GM21737 (cell line): ENCODE data around the gene HEATR9.

ENCODE experiments used
- ATAC-seq: cut with Tn5 transposase; IDR thresholded peaks from one replicate; pipeline ENCODE4 v1.9.1; 2021; ENCODE audit warnings: mild to moderate bottlenecking, moderate library complexity; ENCODE audit not compliant: unreplicated experiment

Gene HEATR9

DNA sequence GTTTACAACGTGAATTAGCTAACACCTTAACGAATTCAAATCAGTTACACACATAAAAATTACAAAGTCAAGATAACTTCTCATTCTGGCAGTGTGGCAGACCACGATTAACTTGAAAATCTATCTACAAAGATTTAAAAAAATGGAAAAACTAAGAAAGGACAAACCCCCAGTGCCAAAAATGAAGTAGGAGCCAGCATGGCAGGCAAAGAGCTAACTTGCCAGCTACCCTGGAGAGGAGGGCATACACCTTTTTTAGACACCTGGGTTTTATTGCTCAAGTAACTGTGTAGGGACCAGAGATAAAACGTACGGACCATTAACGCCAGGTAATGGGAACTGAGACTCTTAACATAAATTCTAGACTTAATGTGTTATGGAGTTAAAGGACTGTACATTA, 56.9 kb downstream of the HEATR9 start:
- no peak for ATAC-seq

DNA sequence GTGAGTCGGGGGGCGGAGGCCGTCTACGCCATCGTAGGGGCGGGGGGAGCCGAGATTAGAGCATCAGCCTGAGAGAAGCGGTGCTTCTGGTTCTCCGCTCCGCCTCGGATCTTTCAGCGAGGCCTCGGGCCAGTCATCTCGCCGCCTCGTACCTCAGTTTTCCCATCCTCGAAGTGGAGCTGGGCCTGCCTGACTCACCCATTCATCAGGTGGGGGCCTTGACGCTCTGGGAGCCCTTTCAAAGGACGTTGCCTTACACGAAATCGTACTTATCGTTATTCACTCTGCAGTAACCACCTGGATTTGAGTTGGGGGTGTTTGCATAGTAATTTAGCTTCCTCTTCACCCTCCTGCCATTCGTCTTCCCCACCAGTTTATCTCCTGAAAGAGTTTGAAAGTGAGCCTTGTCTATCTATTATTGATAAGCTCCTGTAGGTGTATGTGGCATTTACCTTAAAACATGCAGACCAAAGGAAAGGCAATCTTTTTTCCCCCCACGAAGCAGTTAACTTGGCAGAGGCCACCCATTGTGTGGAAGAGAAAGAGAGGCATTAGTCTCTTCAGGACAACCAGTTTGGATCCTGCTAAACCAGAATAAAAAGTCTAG, 58.7 kb downstream of the HEATR9 start:
- ATAC-seq, result no peak

DNA sequence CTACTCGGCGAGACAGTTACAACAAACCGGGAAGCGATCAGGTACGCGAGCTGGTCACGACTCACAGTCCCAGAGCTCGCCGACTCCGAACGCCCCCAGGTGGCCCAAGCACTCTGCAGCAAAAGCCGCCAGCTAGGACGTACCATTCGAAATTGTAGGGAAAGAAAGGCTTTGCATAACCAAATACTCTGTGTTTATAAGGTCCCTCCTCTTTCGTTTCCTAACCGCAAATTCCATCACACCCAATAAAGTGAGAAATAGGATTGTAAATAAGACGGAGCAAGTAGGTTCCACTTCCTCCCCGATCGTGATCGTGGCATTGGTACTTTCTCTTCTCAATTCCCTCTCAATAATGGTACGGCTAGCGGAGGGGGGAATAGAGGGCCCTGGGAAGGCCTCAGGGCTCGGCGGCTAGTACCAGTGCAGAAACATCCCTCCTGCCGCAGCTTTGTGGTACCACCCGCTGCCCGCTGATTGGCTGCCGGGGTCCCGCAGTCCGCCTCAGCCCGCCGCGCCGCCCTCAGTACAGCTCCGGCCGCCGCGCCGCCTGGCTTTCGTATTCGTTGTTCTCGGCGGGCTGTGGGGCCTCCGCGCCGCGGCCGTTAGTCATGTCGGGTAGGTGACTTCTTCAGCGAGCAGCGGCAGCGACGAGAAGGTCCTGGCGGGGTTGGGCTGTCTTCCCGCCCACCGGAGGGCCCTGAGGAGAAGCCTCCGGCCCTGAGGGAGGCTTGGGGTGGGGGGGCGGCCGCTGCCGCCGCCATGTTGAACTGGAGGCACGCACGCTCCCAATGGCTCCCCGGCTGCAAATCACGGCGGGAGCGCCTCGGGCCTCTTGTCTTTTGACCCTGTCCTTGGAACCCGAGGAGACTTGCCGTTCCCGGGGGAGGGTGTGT, 59.5 kb downstream of the HEATR9 start, which contains the start of gene TAF15:
Gene TAF15 (plus strand): TSS at position 523 of the 893 bp plus-strand sequence. CDS start 86 bp downstream, at position 609.
- peak; percentile 91 for ATAC-seq

DNA sequence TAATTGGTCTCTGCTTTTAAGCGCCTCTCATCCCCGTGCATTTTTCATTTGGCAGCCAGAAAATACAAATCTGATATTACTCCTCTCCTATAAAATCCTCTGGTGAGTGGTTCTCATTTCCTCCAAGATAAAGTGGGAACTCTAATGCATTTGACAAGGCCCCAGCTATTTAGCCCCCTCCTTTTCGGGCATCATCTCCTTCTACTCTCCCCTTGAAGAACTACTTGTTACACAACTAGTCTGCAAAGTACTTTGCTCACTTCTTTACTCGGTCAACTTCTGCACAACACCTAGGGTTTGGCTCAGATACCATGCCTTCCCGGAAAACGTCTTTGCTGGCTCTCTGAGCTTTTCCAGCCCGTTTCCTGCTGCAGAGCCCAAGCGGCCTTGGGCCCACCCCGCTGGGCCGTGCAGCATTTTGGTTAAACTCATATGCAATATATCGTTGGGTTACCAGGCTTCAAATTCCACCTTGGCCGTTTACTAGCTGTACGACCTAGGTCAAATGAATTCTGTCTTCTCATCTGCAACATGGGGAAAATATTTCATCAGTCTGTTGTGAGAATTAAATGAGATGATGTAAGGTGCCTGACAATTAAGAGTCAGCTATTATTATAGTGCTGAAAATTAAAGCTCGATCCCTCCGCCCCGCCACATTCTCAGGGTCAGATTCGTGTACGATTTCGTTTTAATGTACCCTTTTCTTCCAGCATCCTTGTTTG, 60.3 kb downstream of the HEATR9 start:
- ATAC-seq, result no peak

DNA sequence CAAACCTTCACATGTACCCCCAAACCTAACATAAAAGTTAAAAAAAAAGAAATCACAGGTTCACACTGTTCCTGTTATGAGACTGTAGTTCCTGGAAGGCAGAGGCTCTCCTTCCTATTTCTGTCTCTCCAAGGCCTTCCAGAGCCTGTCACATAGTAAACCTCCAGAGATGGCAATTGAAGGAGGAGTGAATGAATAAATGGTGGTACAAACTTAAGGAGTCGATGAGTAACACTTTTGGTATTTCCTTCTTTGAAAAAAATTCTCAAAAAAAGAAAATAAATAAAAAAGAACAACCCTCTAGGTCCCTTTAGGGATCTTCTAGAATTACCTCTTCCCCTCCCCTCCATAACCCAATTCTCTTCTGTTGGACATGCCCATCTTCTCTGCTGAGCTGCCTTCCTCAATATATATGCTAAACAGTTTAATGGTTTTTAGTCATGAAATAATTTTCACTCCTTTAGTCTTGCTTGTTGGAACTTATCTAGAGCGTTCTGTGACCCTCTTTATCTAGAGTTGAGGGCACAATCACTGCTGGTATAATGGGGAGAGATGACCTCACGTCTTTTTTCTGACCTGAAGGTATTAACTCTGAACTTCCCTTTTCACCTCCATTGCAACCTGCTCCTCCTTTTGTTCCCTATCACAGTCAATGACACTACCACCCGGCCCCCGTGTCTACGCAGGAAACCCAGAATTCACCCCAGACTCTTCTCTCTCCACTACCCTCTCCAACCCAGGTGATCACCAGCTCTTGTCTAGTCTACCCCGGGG, 61.1 kb downstream of the HEATR9 start:
- ATAC-seq, result no peak
